Amniotic epithelial cell (primary cell): ENCODE measurements around the gene BCL11A.

Experiments
- DNase-seq: peaks from one replicate; pipeline ENCODE4 v3.0.0-alpha.2; 2010; ENCODE audit warnings: low read depth

Gene BCL11A

GRCh38 chr2:60484133-60484645 lies 69.3 kb downstream of the BCL11A start:
- DNase-seq: peak; percentile 42

GRCh38 chr2:60483401-60483800 lies 70.1 kb downstream of the BCL11A start:
- DNase-seq: peak; percentile 39

- DNase-seq: no peak
Observed at GRCh38 chr2:60482222-60482621, 71.2 kb downstream of the BCL11A start.

GRCh38 chr2:60481257-60481656 lies 72.2 kb downstream of the BCL11A start:
- DNase-seq: no peak

- no peak for DNase-seq
Observed at GRCh38 chr2:60480089-60480773, 73.2 kb downstream of the BCL11A start.

GRCh38 chr2:60479226-60480088 lies 74.0 kb downstream of the BCL11A start:
- DNase-seq: no peak

GRCh38 chr2:60478660-60479059 lies 74.8 kb downstream of the BCL11A start:
- no peak for DNase-seq

GRCh38 chr2:60476206-60476954 lies 77.1 kb downstream of the BCL11A start:
- no peak for DNase-seq

- DNase-seq: no peak
Observed at GRCh38 chr2:60475123-60475830, 78.2 kb downstream of the BCL11A start.

- DNase-seq: no peak
Observed at GRCh38 chr2:60474301-60474700, 79.2 kb downstream of the BCL11A start.

GRCh38 chr2:60473546-60473945 lies 79.9 kb downstream of the BCL11A start:
- DNase-seq: no peak

GRCh38 chr2:60472663-60473289 lies 80.7 kb downstream of the BCL11A start:
- no peak for DNase-seq

GRCh38 chr2:60472041-60472440 lies 81.4 kb downstream of the BCL11A start:
- DNase-seq: no peak

- no peak for DNase-seq
Observed at GRCh38 chr2:60470340-60470739, 83.1 kb downstream of the BCL11A start.

- DNase-seq: no peak
Observed at GRCh38 chr2:60469536-60470317, 83.7 kb downstream of the BCL11A start.

GRCh38 chr2:60468382-60469085 lies 84.9 kb downstream of the BCL11A start:
- DNase-seq: peak; percentile 55

GRCh38 chr2:60466161-60466702 lies 87.2 kb downstream of the BCL11A start:
- DNase-seq: no peak

GRCh38 chr2:60465736-60466135 lies 87.7 kb downstream of the BCL11A start:
- no peak for DNase-seq

- DNase-seq: no peak
Observed at GRCh38 chr2:60463249-60463648, 90.2 kb downstream of the BCL11A start.
